Ishikawa (cell line): ENCODE results near the gene MAP7.

Experiments
- CEBPB ChIP-seq: IDR thresholded peaks from 2 replicates; pipeline ENCODE4 v1.6.1; 2012
- CREB1 ChIP-seq: IDR thresholded peaks from 2 replicates; pipeline ENCODE4 v1.6.1; 2012; ENCODE audit warnings: low read depth
- EGR1 ChIP-seq: IDR thresholded peaks from 2 replicates; pipeline ENCODE4 v1.6.1; 2012
- EP300 ChIP-seq: IDR thresholded peaks from 2 replicates; pipeline ENCODE4 v1.6.1; 2012; ENCODE audit warnings: borderline replicate concordance
- FOXM1 ChIP-seq: IDR thresholded peaks from 2 replicates; pipeline ENCODE4 v1.6.1; 2012; ENCODE audit warnings: low read depth, borderline replicate concordance
- MAX ChIP-seq: IDR thresholded peaks from 2 replicates; pipeline ENCODE4 v1.6.1; 2012
- NFIC ChIP-seq: IDR thresholded peaks from 2 replicates; pipeline ENCODE4 v1.6.1; 2012
- RAD21 ChIP-seq: IDR thresholded peaks from 2 replicates; pipeline ENCODE4 v1.6.1; 2012; ENCODE audit warnings: low read depth
- REST ChIP-seq: IDR thresholded peaks from 2 replicates; pipeline ENCODE4 v1.6.1; 2012; ENCODE audit warnings: low read depth, mild to moderate bottlenecking
- TAF1 ChIP-seq: IDR thresholded peaks from 2 replicates; pipeline ENCODE4 v1.6.1; 2012; ENCODE audit warnings: low read depth, mild to moderate bottlenecking
- TCF12 ChIP-seq: IDR thresholded peaks from 2 replicates; pipeline ENCODE4 v1.6.1; 2012; ENCODE audit warnings: low read depth
- TEAD4 ChIP-seq: IDR thresholded peaks from 2 replicates; pipeline ENCODE4 v1.6.1; 2012
- USF1 ChIP-seq: IDR thresholded peaks from 2 replicates; pipeline ENCODE4 v1.6.1; 2012
- YY1 ChIP-seq: IDR thresholded peaks from 2 replicates; pipeline ENCODE4 v1.6.1; 2012; ENCODE audit warnings: low read depth
- ZBTB7A ChIP-seq: IDR thresholded peaks from 2 replicates; pipeline ENCODE4 v1.6.1; 2012; ENCODE audit warnings: low read depth

MAP7 gene

GRCh38 chr6:136429264-136430065 is 120.8 kb downstream of the MAP7 start:
- no peak for TF ChIP-seq TEAD4
- TF ChIP-seq EGR1 = no peak
- no peak for TF ChIP-seq RAD21
- TF ChIP-seq TCF12 = no peak
- no peak for TF ChIP-seq CEBPB
- no peak for TF ChIP-seq MAX
- TF ChIP-seq ZBTB7A = no peak
- no peak for TF ChIP-seq YY1
- TF ChIP-seq NFIC = no peak
- TF ChIP-seq REST = no peak

GRCh38 chr6:136427378-136427717 is 122.9 kb downstream of the MAP7 start:
- TF ChIP-seq USF1 = no peak
- TF ChIP-seq NFIC = no peak
- TF ChIP-seq FOXM1 = no peak
- TF ChIP-seq EP300 = no peak
- no peak for TF ChIP-seq TAF1
- TF ChIP-seq CEBPB = no peak
- no peak for TF ChIP-seq ZBTB7A
- no peak for TF ChIP-seq TEAD4
- TF ChIP-seq REST = no peak
- no peak for TF ChIP-seq TCF12
- no peak for TF ChIP-seq EGR1
- no peak for TF ChIP-seq RAD21
- no peak for TF ChIP-seq CREB1
- TF ChIP-seq MAX = no peak
- no peak for TF ChIP-seq YY1

GRCh38 chr6:136426627-136427377 is 123.4 kb downstream of the MAP7 start:
- TF ChIP-seq TAF1 (no peak), TEAD4 (no peak), USF1 (no peak), FOXM1 (no peak), YY1 (no peak), CREB1 (no peak), REST (no peak), NFIC (no peak), RAD21 (no peak), EGR1 (no peak)

- no peak for TF ChIP-seq RAD21
- no peak for TF ChIP-seq NFIC
- TF ChIP-seq CREB1 = no peak
- TF ChIP-seq YY1 = no peak
Measured at GRCh38 chr6:136425793-136426192, 124.4 kb downstream of the MAP7 start.
